ENCODE data around the gene GPX2. TPM values are rescaled to one million over a fixed set of nuclear protein-coding genes. Genes with fewer than 3 reads are reported as not detected.

GPX2 gene
- total and polyA plus RNA-seq, 2 of the 8 experiments (the other 6 are each of a cell fraction or from before 2014, with no cell fraction given): 0.30 to 0.89 TPM

DNA sequence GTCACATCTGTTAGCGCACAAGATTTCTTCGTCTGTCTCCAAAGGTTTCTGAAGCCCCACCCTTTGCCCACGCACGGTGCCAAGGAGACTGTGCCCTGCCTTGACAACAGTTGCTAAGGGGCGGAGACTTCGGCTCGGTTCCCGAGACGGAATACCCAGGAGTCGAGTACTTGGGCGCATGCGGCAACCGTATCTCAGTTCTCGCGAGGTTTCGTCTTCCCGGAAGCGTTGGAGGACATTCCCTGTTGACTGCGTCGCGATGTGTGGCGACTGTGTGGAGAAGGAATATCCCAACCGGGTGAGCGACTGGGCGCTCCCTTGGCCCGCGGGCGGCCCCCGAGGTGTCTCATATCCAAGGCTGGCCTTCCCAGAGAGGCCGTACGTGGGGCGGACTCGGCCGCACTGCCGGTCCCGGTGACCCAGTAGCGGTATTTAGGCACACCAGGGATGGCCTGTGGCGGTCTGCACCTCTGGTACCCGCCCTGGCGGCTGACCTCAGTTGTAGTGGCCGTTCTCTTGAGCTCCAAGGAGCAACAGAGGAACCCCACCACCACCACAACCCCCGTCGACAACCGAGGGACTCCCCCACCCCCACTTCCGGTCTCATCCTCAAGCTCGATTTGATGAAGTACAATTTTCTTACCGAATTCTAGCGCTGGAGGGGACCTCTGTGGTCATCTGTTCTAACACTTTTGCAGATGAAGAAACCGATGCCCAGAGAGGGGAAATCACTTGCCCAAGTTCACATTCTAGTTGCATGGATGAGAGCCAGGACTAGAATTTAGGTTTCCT is 28.1 kb downstream of the GPX2 start, which contains the start of gene CHURC1:
CHURC1 (plus strand) TSS at position 219 of the 792 bp plus-strand sequence; CDS start at position 260, 41 bp downstream.
- no peaks in the 10 kb centered on the region for H3K9me3 ChIP-seq (ENCODE audit: insufficient read depth in 2 of 2, low read depth in 1 of 2, low read length in 1 of 2)
- TF ChIP-seq RBBP5 (IDR thresholded peaks at IDR 0.05; ENCODE audit: borderline replicate concordance, low read depth, low read length) (0 out of 2 replicates have a peak, but pooled peaks have one; percentile 86), TEAD4 (IDR thresholded peaks at IDR 0.05; ENCODE audit: low read depth, low read length) (peak; percentile 46), POLR2A (IDR thresholded peaks at IDR 0.05; ENCODE audit: control extremely low read depth in 1 of 2, low read depth in 2 of 2, low read length in 2 of 2) (peak in 1 of 2 experiments; percentile 97; a peak in 2 of 3 replicates), YY1 (IDR thresholded peaks at IDR 0.05; ENCODE audit: low read depth, low read length) (0 out of 2 replicates have a peak, but pooled peaks have one; percentile 40), POLR2AphosphoS5 (IDR thresholded peaks at IDR 0.05; ENCODE audit: low read depth, low read length) (peak; percentile 99), BCL11A (IDR thresholded peaks at IDR 0.05; ENCODE audit: low read depth in 2 of 2, low read length in 2 of 2) (no peak), TBP (IDR thresholded peaks at IDR 0.05; ENCODE audit: low read depth, low read length) (peak; percentile 72), PHF8 (conservative IDR thresholded peaks at IDR 0.05; ENCODE audit: low read depth, low read length) (peak; percentile 97)
- TF ChIP-seq, protein P1, sequence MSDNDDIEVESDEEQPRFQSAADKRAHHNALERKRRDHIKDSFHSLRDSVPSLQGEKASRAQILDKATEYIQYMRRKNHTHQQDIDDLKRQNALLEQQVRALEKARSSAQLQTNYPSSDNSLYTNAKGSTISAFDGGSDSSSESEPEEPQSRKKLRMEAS (IDR thresholded peaks at IDR 0.05): peak; percentile 55
- TF ChIP-seq, protein P2, sequence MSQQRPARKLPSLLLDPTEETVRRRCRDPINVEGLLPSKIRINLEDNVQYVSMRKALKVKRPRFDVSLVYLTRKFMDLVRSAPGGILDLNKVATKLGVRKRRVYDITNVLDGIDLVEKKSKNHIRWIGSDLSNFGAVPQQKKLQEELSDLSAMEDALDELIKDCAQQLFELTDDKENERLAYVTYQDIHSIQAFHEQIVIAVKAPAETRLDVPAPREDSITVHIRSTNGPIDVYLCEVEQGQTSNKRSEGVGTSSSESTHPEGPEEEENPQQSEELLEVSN (IDR thresholded peaks at IDR 0.05): 0 out of 2 replicates have a peak, but pooled peaks have one; percentile 30

More for the DNA sequence above, 28.1 kb downstream of the GPX2 start, which contains the start of gene CHURC1:
- no peak within 1 kb of the TSS for H2BK15ac ChIP-seq (ENCODE audit: low read length)
- 2% methylated on average over 46 of the region's 49 CpGs; no CpG with 5 or more reads in 1 of the 2 experiments for WGBS, 2 experiments (ENCODE audit: extremely low coverage in 1 of 2, insufficient coverage in 1 of 2, insufficient read length in 1 of 2, insufficient replicate concordance in 2 of 2, low coverage in 1 of 2, low lambda C conversion rate in 2 of 2, missing lambda C conversion rate in 1 of 2)
- FAIRE-seq (peak; percentile 91), DNase-seq (ENCODE audit: low read depth in 1 of 2, low spot score in 2 of 2) (peak; percentile 89 to 96)
- H3K27me3 ChIP-seq (replicated peaks in 1 of 4; ENCODE audit: control insufficient read depth in 3 of 4, extremely low read depth in 1 of 4, insufficient read depth in 3 of 4, low read length in 3 of 4): no peaks in the 10 kb centered on the region
- H3K4ac ChIP-seq (replicated peaks; ENCODE audit: insufficient read length, low read depth, low read length): no peak within 1 kb of the TSS
- peak within 1 kb of the TSS; percentile 86 for H3K27ac ChIP-seq (ENCODE audit: low read depth, low read length)
- H2BK12ac ChIP-seq (ENCODE audit: low read depth, low read length): peak within 1 kb of the TSS; percentile 64; the same call in 1 of the 2 replicates
- H3K23me2 ChIP-seq (ENCODE audit: low read depth, low read length): peaks cover 5% of the 10 kb centered on the region
- ChIA-PET POLR2A (ENCODE audit: partially characterized antibody) (interaction anchor here (0.6 to 2.3 kb wide), 14 partner anchors 10 to 168 kb away, joined by 3 to 17 read pairs (median 4); no protein-coding TSS in a partner anchor), CTCF (ENCODE audit: partially characterized antibody) (interaction anchor here (1.0 to 1.7 kb wide), 10 partner anchors 10 to 243 kb away, joined by 3 to 9 read pairs (median 3); no protein-coding TSS in a partner anchor)
- no peak within 1 kb of the TSS for H2BK120ac ChIP-seq (replicated peaks; ENCODE audit: low read depth, low read length)
- H4K8ac ChIP-seq (ENCODE audit: extremely low read depth, insufficient read depth, low read length): peak within 1 kb of the TSS; percentile 82
- H2BK5ac ChIP-seq (ENCODE audit: low read depth, low read length): peak within 1 kb of the TSS; percentile 84
- peak within 1 kb of the TSS; percentile 89 to 95 (median 94) for H3K9ac ChIP-seq (replicated peaks in 1 of 4; ENCODE audit: extremely low read depth in 1 of 4, low read depth in 3 of 4, low read length in 3 of 4)
- peak within 1 kb of the TSS; percentile 73 for H3K18ac ChIP-seq (ENCODE audit: extremely low read depth, low read length)
- peak within 1 kb of the TSS; percentile 42 for H4K5ac ChIP-seq (ENCODE audit: insufficient read length, low read depth, low read length)
- H3K4me1 ChIP-seq (replicated peaks in 1 of 4; ENCODE audit: control insufficient read depth in 3 of 4, insufficient read depth in 4 of 4, low read length in 3 of 4): peaks cover 0 to 4% (median 3%) of the 10 kb centered on the region in 4 experiments; a peak in 4 of 7 replicates
- no peak within 1 kb of the TSS for H2BK20ac ChIP-seq (ENCODE audit: low read length)
- H3K79me2 ChIP-seq (ENCODE audit: control insufficient read depth in 1 of 2, insufficient read depth in 2 of 2, low read length in 2 of 2): peaks cover 5 to 28% of the 10 kb centered on the region in 2 experiments; a peak in 3 of 4 replicates
- H2AK5ac ChIP-seq (ENCODE audit: low read depth, low read length): 0 out of 2 replicates have a peak within 1 kb of the TSS, but pooled peaks have one; percentile 39
- no peak within 1 kb of the TSS for H3K23ac ChIP-seq (ENCODE audit: insufficient read length)
- H3K56ac ChIP-seq (replicated peaks; ENCODE audit: insufficient read length, low read depth, low read length): peak within 1 kb of the TSS; percentile 73
- H4K20me1 ChIP-seq (replicated peaks in 1 of 2; ENCODE audit: control insufficient read depth in 1 of 2, insufficient read depth in 2 of 2, low read length in 2 of 2): no peaks in the 10 kb centered on the region
- H2AFZ ChIP-seq (ENCODE audit: low read length): peak within 1 kb of the TSS; percentile 34; the same call in 1 of the 2 replicates
- H3K79me1 ChIP-seq (ENCODE audit: low read depth, low read length): no peaks in the 10 kb centered on the region; the same call in none of the 2 replicates
- H3K4me2 ChIP-seq (ENCODE audit: insufficient read depth in 1 of 2, low read depth in 2 of 2, low read length in 2 of 2): peak within 1 kb of the TSS; percentile 79 to 90
- H3K36me3 ChIP-seq (ENCODE audit: control insufficient read depth in 2 of 4, insufficient read depth in 4 of 4, low read length in 3 of 4): no peaks in the 10 kb centered on the region
- peak within 1 kb of the TSS; percentile 75 to 90 (median 89) for H3K4me3 ChIP-seq (ENCODE audit: extremely low read depth in 1 of 4, insufficient read depth in 2 of 4, low read depth in 3 of 4, low read length in 4 of 4)
- no peak within 1 kb of the TSS for H3K14ac ChIP-seq (ENCODE audit: insufficient read length)
- H4K91ac ChIP-seq (replicated peaks; ENCODE audit: insufficient read length, low read length): peak within 1 kb of the TSS; percentile 18
